WI38 (cell line): ENCODE measurements around the gene FEM1B.
"Not testable (repeated sequence)": the region's sequence is repeated elsewhere in the genome, so short reads cannot be mapped to it uniquely, and the experiment has no call there.

Experiments
- H3K4me3 ChIP-seq: 2 replicates; pipeline ENCODE4 v1.5.1; 2011; ENCODE audit warnings: low read depth, mild to moderate bottlenecking, control low read depth, low read length
- CTCF ChIP-seq: IDR thresholded peaks from 2 replicates; pipeline ENCODE4 v1.5.1; 2012; ENCODE audit warnings: low read depth, mild to moderate bottlenecking, control low read depth, low read length

Gene FEM1B

DNA sequence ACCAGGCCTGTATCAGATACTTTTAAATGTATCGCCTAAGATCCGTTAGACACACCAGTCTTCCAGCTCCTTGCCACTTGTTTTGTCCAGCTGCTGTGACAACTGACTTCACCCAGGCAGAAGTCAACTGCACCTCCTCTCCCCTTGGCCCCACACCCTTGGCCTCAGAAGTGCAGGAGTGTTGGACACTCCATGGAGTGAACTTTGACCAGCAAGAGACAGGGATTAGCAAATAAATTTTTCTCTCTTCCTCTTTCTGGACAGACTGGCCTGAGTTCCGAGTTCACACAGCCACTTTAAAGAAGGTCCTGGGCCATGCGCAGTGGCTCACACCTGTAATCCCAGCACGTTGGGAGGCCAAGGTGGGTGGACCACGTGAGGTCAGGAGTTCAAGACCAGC is 45.1 kb upstream of the FEM1B start:
- TF ChIP-seq CTCF: no peak
- no peak overlapping the region for H3K4me3 ChIP-seq

DNA sequence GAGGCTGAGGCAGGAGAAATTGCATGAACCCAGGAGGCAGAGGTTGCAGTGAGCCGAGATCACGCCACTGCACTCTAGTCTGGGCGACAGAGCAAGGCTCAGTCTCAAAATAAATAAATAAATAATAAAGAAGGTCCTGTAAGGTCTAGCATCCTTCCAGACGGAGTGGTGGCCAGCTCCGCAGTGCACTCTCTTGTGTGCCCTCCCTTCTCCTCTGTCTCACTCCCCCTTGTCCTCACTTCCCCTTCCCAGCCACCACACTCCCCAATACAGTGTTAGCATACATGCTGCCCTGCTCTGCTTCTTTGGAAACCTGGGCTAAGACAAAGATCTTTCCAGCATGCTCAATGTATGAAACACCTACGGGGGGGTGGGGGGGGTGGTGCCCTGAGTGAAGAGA is 44.6 kb upstream of the FEM1B start:
- no peak for TF ChIP-seq CTCF
- no peak overlapping the region for H3K4me3 ChIP-seq

DNA sequence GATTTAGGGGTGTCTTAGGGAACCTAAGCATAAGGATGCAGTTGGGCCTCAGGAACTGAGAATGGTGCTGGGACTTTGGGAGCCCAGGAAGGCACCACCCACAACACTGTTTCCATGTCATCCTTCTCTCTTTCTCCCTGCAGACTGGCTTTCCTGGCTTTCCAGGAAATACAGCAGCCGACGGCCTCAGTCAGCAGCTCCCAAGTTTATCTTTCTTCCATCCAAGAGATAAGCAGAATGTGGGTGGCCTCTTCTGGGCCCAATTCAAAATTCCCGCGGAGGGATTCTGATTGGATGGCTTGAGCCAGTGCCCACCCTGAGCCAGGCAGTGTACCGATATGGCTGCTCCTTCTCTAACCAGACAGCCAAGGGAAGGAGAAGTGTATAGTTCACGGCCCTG is 43.5 kb upstream of the FEM1B start:
- H3K4me3 ChIP-seq: no peak overlapping the region
- no peak for TF ChIP-seq CTCF

GRCh38 chr15:68234520-68234919 is 43.0 kb upstream of the FEM1B start:
- not testable (repeated sequence) for H3K4me3 ChIP-seq

GRCh38 chr15:68235022-68235421 is 42.5 kb upstream of the FEM1B start:
- H3K4me3 ChIP-seq: no peak overlapping the region
- TF ChIP-seq CTCF: no peak

DNA sequence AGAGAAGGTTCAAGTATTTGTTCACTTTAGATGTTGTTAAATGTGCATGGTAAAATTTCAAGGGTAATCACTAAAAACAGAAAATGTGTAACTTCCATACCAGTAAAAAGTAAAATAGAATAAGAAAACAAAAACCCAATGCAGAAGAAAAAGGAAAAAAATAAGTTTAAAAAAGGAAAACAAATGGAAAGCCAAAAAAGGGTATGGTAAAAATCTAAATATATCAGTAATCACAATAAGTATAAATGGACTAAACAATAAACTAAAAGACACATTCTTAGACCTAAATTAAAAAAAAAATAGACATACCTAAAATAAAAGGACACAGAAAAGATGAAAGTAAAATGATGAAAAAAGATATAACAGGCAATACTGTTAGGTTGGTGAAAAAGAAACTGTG is 38.5 kb upstream of the FEM1B start:
- no peak overlapping the region for H3K4me3 ChIP-seq
- TF ChIP-seq CTCF: no peak

GRCh38 chr15:68241088-68241935 is 36.2 kb upstream of the FEM1B start:
- no peak overlapping the region for H3K4me3 ChIP-seq

More at GRCh38 chr15:68241088-68241935, 36.2 kb upstream of the FEM1B start:
- TF ChIP-seq CTCF: no peak
